GM18505 (cell line): Measurements from ENCODE around the gene RHPN2.
"Not testable (repeated sequence)": the region's sequence is repeated elsewhere in the genome, so short reads cannot be mapped to it uniquely, and the experiment has no call there.

Source experiments
- ATAC-seq: cut with Tn5 transposase; IDR thresholded peaks from one replicate; pipeline ENCODE4 v1.9.1; 2021; ENCODE audit not compliant: unreplicated experiment
- POLR2A ChIP-seq: IDR thresholded peaks from 4 replicates; pipeline ENCODE4 v1.6.1; 2011; ENCODE audit warnings: borderline replicate concordance; ENCODE audit not compliant: insufficient read depth, insufficient read length; ENCODE audit errors: extremely low read depth

Gene RHPN2

GRCh38 chr19:33035461-33035860 is 29.2 kb downstream of the RHPN2 start:
- no peak for TF ChIP-seq POLR2A

GRCh38 chr19:33032218-33032781 is 32.4 kb downstream of the RHPN2 start:
- TF ChIP-seq POLR2A, result no peak
- ATAC-seq, result no peak

More at GRCh38 chr19:33035461-33035860, 29.2 kb downstream of the RHPN2 start:
- no peak for ATAC-seq

- ATAC-seq, result no peak
- no peak for TF ChIP-seq POLR2A
Observed at GRCh38 chr19:33029746-33030303, 34.9 kb downstream of the RHPN2 start.

GRCh38 chr19:33026602-33027001 is 38.1 kb downstream of the RHPN2 start:
- ATAC-seq, result not testable (repeated sequence)

- not testable (repeated sequence) for ATAC-seq
Observed at GRCh38 chr19:33025468-33026238, 39.0 kb downstream of the RHPN2 start.

GRCh38 chr19:33024398-33024797 is 40.3 kb downstream of the RHPN2 start:
- no peak for TF ChIP-seq POLR2A
- ATAC-seq, result no peak

GRCh38 chr19:33022472-33023116 is 42.1 kb downstream of the RHPN2 start:
- TF ChIP-seq POLR2A, result no peak
- ATAC-seq, result no peak

GRCh38 chr19:33010891-33011290 is 53.8 kb downstream of the RHPN2 start:
- not testable (repeated sequence) for ATAC-seq

GRCh38 chr19:33008738-33009137 is 56.0 kb downstream of the RHPN2 start:
- no peak for ATAC-seq
- no peak for TF ChIP-seq POLR2A

GRCh38 chr19:33005440-33005839 is 59.2 kb downstream of the RHPN2 start:
- no peak for TF ChIP-seq POLR2A
- no peak for ATAC-seq

- ATAC-seq, result not testable (repeated sequence)
Observed at GRCh38 chr19:33003424-33004024, 61.2 kb downstream of the RHPN2 start.

- not testable (repeated sequence) for ATAC-seq
Observed at GRCh38 chr19:33002126-33002865, 62.4 kb downstream of the RHPN2 start.

- ATAC-seq, result no peak
- no peak for TF ChIP-seq POLR2A
Observed at GRCh38 chr19:33000910-33001309, 63.8 kb downstream of the RHPN2 start.
